Neural cell (in vitro differentiated cells): ENCODE results near the gene GFRA4. TPM values are rescaled to one million over a fixed set of nuclear protein-coding genes. Genes with fewer than 3 reads are reported as not detected.

Experiments
- H2AFZ ChIP-seq: fragments of 200-600, 300-800 bp; sonication (generic), shearing (Covaris generic); 2 replicates; pipeline ENCODE4 v1.6.0; 2014; ENCODE audit warnings: low read depth, mild to moderate bottlenecking, antibody characterized with exemption, low read length, moderate library complexity
- H3F3A ChIP-seq: fragments of 200-600 bp; shearing (Covaris generic); 2 replicates; pipeline ENCODE4 v1.6.1; 2016; ENCODE audit warnings: mild to moderate bottlenecking, moderate library complexity, mixed read lengths, antibody characterized with exemption, low read length; ENCODE audit not compliant: insufficient read depth, poor library complexity, severe bottlenecking
- H3K27ac ChIP-seq: fragments of 200-600, 300-800 bp; sonication (generic), shearing (Covaris generic); 2 replicates; pipeline ENCODE4 v1.5.1; 2014; ENCODE audit warnings: mild to moderate bottlenecking, low read length, moderate library complexity
- H3K27me3 ChIP-seq: fragments of 300-800, 200-600 bp; sonication (generic), shearing (Covaris generic); 2 replicates; pipeline ENCODE4 v1.6.0; 2014; ENCODE audit warnings: mild to moderate bottlenecking, low read depth, low read length, moderate library complexity; ENCODE audit not compliant: insufficient read depth
- H3K36me3 ChIP-seq: fragments of 300-800, 200-600 bp; sonication (generic), shearing (Covaris generic); 2 replicates; pipeline ENCODE4 v1.5.1; 2014; ENCODE audit warnings: mild to moderate bottlenecking, antibody characterized with exemption, low read length, moderate library complexity; ENCODE audit not compliant: insufficient read depth
- H3K4me2 ChIP-seq: fragments of 300-800, 200-600 bp; sonication (generic), shearing (Covaris generic); 2 replicates; pipeline ENCODE4 v1.6.0; 2014; ENCODE audit warnings: mild to moderate bottlenecking, low read length
- H3K4me3 ChIP-seq: fragments of 300-800, 200-600 bp; sonication (generic), shearing (Covaris generic); 2 replicates; pipeline ENCODE4 v1.5.1; 2014; ENCODE audit warnings: mild to moderate bottlenecking, low read length, moderate library complexity
- H3K79me2 ChIP-seq: fragments of 200-600 bp; shearing (Covaris generic); replicated peaks from 2 replicates; pipeline ENCODE4 v1.6.0; 2014; ENCODE audit warnings: mild to moderate bottlenecking, low read length, moderate library complexity; ENCODE audit not compliant: insufficient read depth
- H3K9ac ChIP-seq: fragments of 300-800, 200-600 bp; sonication (generic), shearing (Covaris generic); 2 replicates; pipeline ENCODE4 v1.6.1; 2016; ENCODE audit warnings: mild to moderate bottlenecking, low read length, mixed read lengths
- H3K9me2 ChIP-seq: fragments of 200-600 bp; shearing (Covaris generic); 2 replicates; pipeline ENCODE4 v1.6.1; 2016; ENCODE audit warnings: mild to moderate bottlenecking, low read length, mixed read lengths; ENCODE audit not compliant: insufficient read depth
- H3K9me3 ChIP-seq: fragments of 200-600, 300-800 bp; sonication (generic), shearing (Covaris generic); 2 replicates; pipeline ENCODE4 v1.6.1; 2016; ENCODE audit warnings: mild to moderate bottlenecking, mixed run types, low read length, moderate library complexity, mixed read lengths
- H4K20me1 ChIP-seq: fragments of 200-600 bp; shearing (Covaris generic); 2 replicates; pipeline ENCODE4 v1.6.1; 2016; ENCODE audit warnings: mild to moderate bottlenecking, mixed run types; ENCODE audit not compliant: insufficient read depth
- EP300 ChIP-seq: fragments of 450-650 bp; conservative IDR thresholded peaks from 2 replicates; pipeline ENCODE4 v1.6.1; 2014; ENCODE audit warnings: antibody characterized with exemption, mild to moderate bottlenecking, moderate library complexity; ENCODE audit not compliant: poor library complexity, severe bottlenecking
- EZH2 ChIP-seq: fragments of 200-600, 300-800 bp; shearing (Covaris generic), sonication (generic); IDR thresholded peaks from 2 replicates; pipeline ENCODE4 v1.6.1; 2014; ENCODE audit warnings: antibody characterized with exemption, low read length, borderline replicate concordance, mild to moderate bottlenecking; ENCODE audit not compliant: insufficient read depth, poor library complexity, severe bottlenecking
- MXI1 ChIP-seq: fragments of 450-650 bp; conservative IDR thresholded peaks from 2 replicates; pipeline ENCODE4 v1.6.1; 2014; ENCODE audit warnings: antibody characterized with exemption, mild to moderate bottlenecking; ENCODE audit not compliant: poor library complexity, severe bottlenecking
- POLR2AphosphoS5 ChIP-seq: IDR thresholded peaks from 2 replicates; pipeline ENCODE4 v1.6.1; 2012
- RAD21 ChIP-seq: fragments of 450-650 bp; conservative IDR thresholded peaks from 2 replicates; pipeline ENCODE4 v1.6.1; 2014; ENCODE audit warnings: antibody characterized with exemption, mild to moderate bottlenecking, moderate library complexity
- SMC3 ChIP-seq: fragments of 450-650 bp; conservative IDR thresholded peaks from 2 replicates; pipeline ENCODE4 v1.6.1; 2014; ENCODE audit warnings: antibody characterized with exemption, mild to moderate bottlenecking, moderate library complexity; ENCODE audit not compliant: poor library complexity
- TAF1 ChIP-seq: IDR thresholded peaks from 2 replicates; pipeline ENCODE4 v1.6.1; 2012; ENCODE audit warnings: low read depth
- polyA plus RNA-seq: library from polyadenylated mRNA; depleted of rRNA; stranded (reverse); fragments of >200 nt; gene quantifications from 2 replicates; pipeline ENCODE4 v1.2.3, GENCODE V29; 2014
- TF ChIP-seq, protein P1 (sequence below): fragments of 450-650 bp; IDR thresholded peaks from 2 replicates; pipeline ENCODE4 v1.5.1; 2014; ENCODE audit warnings: antibody characterized with exemption, mild to moderate bottlenecking, moderate library complexity; ENCODE audit not compliant: poor library complexity, severe bottlenecking
- TF ChIP-seq, protein P2 (sequence below): IDR thresholded peaks from 2 replicates; pipeline ENCODE4 v1.6.1; 2012; ENCODE audit warnings: borderline replicate concordance

The GFRA4 gene
- polyA plus RNA-seq, 1 donor from 2014 or later = not detected

DNA sequence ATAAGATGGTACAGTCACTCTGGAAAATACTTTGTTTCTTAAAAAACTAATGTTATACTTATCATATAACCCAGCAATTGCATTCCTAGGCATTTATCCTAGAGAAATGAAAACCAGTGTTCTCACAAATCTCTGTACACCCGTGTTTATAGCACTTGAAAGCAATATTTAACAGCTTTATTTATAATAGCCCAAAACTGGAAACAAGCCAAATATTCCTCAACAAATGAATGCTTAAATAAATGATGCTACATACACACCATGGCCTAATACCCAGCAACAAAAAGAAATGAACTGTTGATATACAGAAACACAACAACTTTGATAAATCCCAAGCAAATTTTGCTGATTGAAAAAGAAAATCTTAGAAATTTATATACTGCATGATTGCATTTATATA, 51.3 kb downstream of the GFRA4 start:
- Histone ChIP-seq H3K79me2 (no peaks in the 10 kb centered on the region), H3F3A (no peaks in the 10 kb centered on the region), H3K27me3 (no peaks in the 10 kb centered on the region), H3K9me2 (no peaks in the 10 kb centered on the region), H3K9ac (no peak overlapping the region), H2AFZ (no peak overlapping the region), H3K36me3 (no peaks in the 10 kb centered on the region), H3K9me3 (no peaks in the 10 kb centered on the region), H3K4me3 (no peak overlapping the region), H3K27ac (no peak overlapping the region), H4K20me1 (no peaks in the 10 kb centered on the region), H3K4me2 (no peak overlapping the region)
- TF ChIP-seq TAF1 = no peak
- TF ChIP-seq RAD21 = no peak
- TF ChIP-seq POLR2AphosphoS5 = no peak
- TF ChIP-seq MXI1 = no peak
- TF ChIP-seq EP300 = no peak
- TF ChIP-seq, protein P1, sequence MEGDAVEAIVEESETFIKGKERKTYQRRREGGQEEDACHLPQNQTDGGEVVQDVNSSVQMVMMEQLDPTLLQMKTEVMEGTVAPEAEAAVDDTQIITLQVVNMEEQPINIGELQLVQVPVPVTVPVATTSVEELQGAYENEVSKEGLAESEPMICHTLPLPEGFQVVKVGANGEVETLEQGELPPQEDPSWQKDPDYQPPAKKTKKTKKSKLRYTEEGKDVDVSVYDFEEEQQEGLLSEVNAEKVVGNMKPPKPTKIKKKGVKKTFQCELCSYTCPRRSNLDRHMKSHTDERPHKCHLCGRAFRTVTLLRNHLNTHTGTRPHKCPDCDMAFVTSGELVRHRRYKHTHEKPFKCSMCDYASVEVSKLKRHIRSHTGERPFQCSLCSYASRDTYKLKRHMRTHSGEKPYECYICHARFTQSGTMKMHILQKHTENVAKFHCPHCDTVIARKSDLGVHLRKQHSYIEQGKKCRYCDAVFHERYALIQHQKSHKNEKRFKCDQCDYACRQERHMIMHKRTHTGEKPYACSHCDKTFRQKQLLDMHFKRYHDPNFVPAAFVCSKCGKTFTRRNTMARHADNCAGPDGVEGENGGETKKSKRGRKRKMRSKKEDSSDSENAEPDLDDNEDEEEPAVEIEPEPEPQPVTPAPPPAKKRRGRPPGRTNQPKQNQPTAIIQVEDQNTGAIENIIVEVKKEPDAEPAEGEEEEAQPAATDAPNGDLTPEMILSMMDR = no peak
- TF ChIP-seq SMC3 = no peak
- TF ChIP-seq, protein P2, sequence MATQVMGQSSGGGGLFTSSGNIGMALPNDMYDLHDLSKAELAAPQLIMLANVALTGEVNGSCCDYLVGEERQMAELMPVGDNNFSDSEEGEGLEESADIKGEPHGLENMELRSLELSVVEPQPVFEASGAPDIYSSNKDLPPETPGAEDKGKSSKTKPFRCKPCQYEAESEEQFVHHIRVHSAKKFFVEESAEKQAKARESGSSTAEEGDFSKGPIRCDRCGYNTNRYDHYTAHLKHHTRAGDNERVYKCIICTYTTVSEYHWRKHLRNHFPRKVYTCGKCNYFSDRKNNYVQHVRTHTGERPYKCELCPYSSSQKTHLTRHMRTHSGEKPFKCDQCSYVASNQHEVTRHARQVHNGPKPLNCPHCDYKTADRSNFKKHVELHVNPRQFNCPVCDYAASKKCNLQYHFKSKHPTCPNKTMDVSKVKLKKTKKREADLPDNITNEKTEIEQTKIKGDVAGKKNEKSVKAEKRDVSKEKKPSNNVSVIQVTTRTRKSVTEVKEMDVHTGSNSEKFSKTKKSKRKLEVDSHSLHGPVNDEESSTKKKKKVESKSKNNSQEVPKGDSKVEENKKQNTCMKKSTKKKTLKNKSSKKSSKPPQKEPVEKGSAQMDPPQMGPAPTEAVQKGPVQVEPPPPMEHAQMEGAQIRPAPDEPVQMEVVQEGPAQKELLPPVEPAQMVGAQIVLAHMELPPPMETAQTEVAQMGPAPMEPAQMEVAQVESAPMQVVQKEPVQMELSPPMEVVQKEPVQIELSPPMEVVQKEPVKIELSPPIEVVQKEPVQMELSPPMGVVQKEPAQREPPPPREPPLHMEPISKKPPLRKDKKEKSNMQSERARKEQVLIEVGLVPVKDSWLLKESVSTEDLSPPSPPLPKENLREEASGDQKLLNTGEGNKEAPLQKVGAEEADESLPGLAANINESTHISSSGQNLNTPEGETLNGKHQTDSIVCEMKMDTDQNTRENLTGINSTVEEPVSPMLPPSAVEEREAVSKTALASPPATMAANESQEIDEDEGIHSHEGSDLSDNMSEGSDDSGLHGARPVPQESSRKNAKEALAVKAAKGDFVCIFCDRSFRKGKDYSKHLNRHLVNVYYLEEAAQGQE = no peak
- no peak for TF ChIP-seq EZH2

Other genes starting within 250 kb of the GFRA4 start
- 27.5 and 29.0 TPM in 2 replicates for gene ATRN, start 192.4 kb downstream of the GFRA4 start, polyA plus RNA-seq
- gene ADAM33, start 18.6 kb upstream of the GFRA4 start, polyA plus RNA-seq = not detected in 2 replicates
- gene SIGLEC1, start 49.2 kb upstream of the GFRA4 start, polyA plus RNA-seq = 0.12 TPM in 1 of 2 replicates, not detected in the other
- not detected in 2 replicates for gene HSPA12B, start 69.3 kb upstream of the GFRA4 start, polyA plus RNA-seq
- 39.8 and 48.7 TPM in 2 replicates for gene ADISSP, start 104.4 kb upstream of the GFRA4 start, polyA plus RNA-seq
- gene SPEF1, start 118.0 kb upstream of the GFRA4 start, polyA plus RNA-seq = 0.58 and 2.8 TPM in 2 replicates
- 37.9 and 46.6 TPM in 2 replicates for gene CENPB, start 123.3 kb upstream of the GFRA4 start, polyA plus RNA-seq
- 21.9 and 26.5 TPM in 2 replicates for gene CDC25B, start 132.9 kb upstream of the GFRA4 start, polyA plus RNA-seq
- 11.3 and 14.0 TPM in 2 replicates for gene AP5S1, start 157.1 kb upstream of the GFRA4 start, polyA plus RNA-seq
- gene MAVS, start 183.4 kb upstream of the GFRA4 start, polyA plus RNA-seq = 5.4 and 7.2 TPM in 2 replicates
- 41.7 and 53.0 TPM in 2 replicates for gene PANK2, start 226.0 kb upstream of the GFRA4 start, polyA plus RNA-seq